Uterus (tissue), 4 donors: ENCODE results near the gene IL17RB. TPM values are rescaled to one million over a fixed set of nuclear protein-coding genes. Genes with fewer than 3 reads are reported as not detected.

Source experiments
- DNase-seq, 2 donors: peaks; one replicate each; pipeline ENCODE4 v3.0.0-alpha.2; 2019 to 2020
- H3K27ac ChIP-seq, 2 donors: fragments of 200-600 bp; sonication (generic); 1 replicate in 1 of 2; 2 replicates in 1 of 2; pipeline ENCODE4 v1.5.1; 2016 to 2018
- H3K27me3 ChIP-seq, 2 donors: fragments of 200-600 bp; sonication (generic); one replicate each; pipeline ENCODE4 v1.5.1; 2018 to 2019; ENCODE audit warnings: control low read depth in 1 of 2
- H3K36me3 ChIP-seq, 2 donors: fragments of 200-600 bp; sonication (generic); one replicate each; pipeline ENCODE4 v1.5.1; 2019; ENCODE audit warnings: control low read depth in 1 of 2
- H3K4me1 ChIP-seq, 2 donors: fragments of 200-600 bp; sonication (generic); one replicate each; pipeline ENCODE4 v1.5.1; 2018 to 2019; ENCODE audit warnings: control low read depth in 1 of 2
- H3K4me3 ChIP-seq, 2 donors: fragments of 200-600 bp; sonication (generic); 1 replicate in 1 of 2; 2 replicates in 1 of 2; pipeline ENCODE4 v1.5.1; 2018 to 2019; ENCODE audit warnings: mild to moderate bottlenecking in 1 of 2
- H3K9me3 ChIP-seq, 2 donors: fragments of 200-600 bp; sonication (generic); one replicate each; pipeline ENCODE4 v1.5.1; 2019; ENCODE audit warnings: control low read depth in 1 of 2
- POLR2A ChIP-seq, 2 donors: fragments of 450-650 bp; IDR thresholded peaks; one replicate each; pipeline ENCODE4 v1.6.1; 2016; ENCODE audit warnings: antibody characterized with exemption in 2 of 2, mild to moderate bottlenecking in 1 of 2, moderate library complexity in 1 of 2
- intact Hi-C: fragments of 100-400 bp; cut with DNase I; formaldehyde crosslinking; loops from one replicate; pipeline ENCODE4 v1.15.1; 2023; ENCODE audit warnings: low total_unique reads
- total RNA-seq, 4 donors: library from RNA; depleted of rRNA in 3 of 4; stranded (reverse); fragments of >200 nt in 3 of 4; gene quantifications; one replicate each; pipeline versions ENCODE4 v1.1.0 to v1.2.4, GENCODE V29; 2014 to 2023
- TF ChIP-seq, protein P1 (sequence below), 4 experiments: fragments of 200-600 bp in 2 of 4; fragments of 450-650 bp in 2 of 4; sonication (generic) in 2 of 4; IDR thresholded peaks; one replicate each; pipeline ENCODE4 v1.5.1; 2016 to 2019; ENCODE audit warnings: antibody characterized with exemption in 4 of 4, mild to moderate bottlenecking in 2 of 4, moderate library complexity in 1 of 4
- donor health status: DM: yes; HTN: yes; CAD: no.

IL17RB gene
- total RNA-seq, 4 donors from 2014 or later, result 1.3 to 4.6 (median 2.8) TPM; not detected in 1

DNA sequence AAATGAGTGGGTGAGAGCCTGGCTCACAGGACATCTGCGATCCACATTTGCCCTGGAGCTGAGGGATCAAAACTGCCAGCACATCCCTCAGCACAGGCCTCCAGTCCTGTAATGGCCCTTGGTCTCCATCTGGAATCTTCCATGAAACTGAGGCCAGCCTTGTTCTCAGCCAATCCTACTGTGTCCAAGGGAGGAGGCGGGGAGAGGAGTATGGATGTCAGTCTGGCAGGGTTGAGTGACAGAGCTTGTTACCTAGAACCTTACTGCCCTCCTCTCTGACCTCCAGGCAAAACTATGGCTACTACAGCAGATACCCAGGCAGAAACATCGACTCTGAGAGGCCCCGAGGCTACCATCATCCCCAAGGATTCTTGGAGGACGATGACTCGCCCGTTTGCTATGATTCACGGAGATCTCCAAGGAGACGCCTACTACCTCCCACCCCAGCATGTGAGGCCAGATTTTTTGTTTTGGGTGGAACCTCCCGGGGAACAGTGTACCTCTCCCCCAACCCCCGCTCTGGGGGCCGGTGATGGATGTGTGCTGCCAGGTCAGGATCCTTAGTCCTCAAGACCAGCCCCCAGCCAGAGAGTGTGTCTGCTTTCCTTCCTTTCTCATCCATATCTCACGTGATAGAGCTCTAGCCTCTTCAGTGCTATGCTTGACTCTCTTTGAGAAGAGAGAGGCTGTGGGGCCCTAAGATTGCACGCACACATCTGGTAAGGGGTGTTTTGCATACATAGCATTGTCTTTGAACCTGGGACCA is 41.5 kb upstream of the IL17RB start:
- DNase-seq, result peak; percentile 28 to 35
- no peaks in the 10 kb centered on the region for H3K4me1 ChIP-seq
- H3K9me3 ChIP-seq, result no peaks in the 10 kb centered on the region
- H3K36me3 ChIP-seq, result no peaks in the 10 kb centered on the region
- no peak overlapping the region for H3K4me3 ChIP-seq
- intact Hi-C loops, result no loop called here
- TF ChIP-seq, protein P1, sequence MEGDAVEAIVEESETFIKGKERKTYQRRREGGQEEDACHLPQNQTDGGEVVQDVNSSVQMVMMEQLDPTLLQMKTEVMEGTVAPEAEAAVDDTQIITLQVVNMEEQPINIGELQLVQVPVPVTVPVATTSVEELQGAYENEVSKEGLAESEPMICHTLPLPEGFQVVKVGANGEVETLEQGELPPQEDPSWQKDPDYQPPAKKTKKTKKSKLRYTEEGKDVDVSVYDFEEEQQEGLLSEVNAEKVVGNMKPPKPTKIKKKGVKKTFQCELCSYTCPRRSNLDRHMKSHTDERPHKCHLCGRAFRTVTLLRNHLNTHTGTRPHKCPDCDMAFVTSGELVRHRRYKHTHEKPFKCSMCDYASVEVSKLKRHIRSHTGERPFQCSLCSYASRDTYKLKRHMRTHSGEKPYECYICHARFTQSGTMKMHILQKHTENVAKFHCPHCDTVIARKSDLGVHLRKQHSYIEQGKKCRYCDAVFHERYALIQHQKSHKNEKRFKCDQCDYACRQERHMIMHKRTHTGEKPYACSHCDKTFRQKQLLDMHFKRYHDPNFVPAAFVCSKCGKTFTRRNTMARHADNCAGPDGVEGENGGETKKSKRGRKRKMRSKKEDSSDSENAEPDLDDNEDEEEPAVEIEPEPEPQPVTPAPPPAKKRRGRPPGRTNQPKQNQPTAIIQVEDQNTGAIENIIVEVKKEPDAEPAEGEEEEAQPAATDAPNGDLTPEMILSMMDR (IDR thresholded peaks at IDR 0.05), result no peak
- TF ChIP-seq POLR2A (IDR thresholded peaks at IDR 0.05), result no peak
- no peaks in the 10 kb centered on the region for H3K27me3 ChIP-seq
- H3K27ac ChIP-seq, result no peak overlapping the region

DNA sequence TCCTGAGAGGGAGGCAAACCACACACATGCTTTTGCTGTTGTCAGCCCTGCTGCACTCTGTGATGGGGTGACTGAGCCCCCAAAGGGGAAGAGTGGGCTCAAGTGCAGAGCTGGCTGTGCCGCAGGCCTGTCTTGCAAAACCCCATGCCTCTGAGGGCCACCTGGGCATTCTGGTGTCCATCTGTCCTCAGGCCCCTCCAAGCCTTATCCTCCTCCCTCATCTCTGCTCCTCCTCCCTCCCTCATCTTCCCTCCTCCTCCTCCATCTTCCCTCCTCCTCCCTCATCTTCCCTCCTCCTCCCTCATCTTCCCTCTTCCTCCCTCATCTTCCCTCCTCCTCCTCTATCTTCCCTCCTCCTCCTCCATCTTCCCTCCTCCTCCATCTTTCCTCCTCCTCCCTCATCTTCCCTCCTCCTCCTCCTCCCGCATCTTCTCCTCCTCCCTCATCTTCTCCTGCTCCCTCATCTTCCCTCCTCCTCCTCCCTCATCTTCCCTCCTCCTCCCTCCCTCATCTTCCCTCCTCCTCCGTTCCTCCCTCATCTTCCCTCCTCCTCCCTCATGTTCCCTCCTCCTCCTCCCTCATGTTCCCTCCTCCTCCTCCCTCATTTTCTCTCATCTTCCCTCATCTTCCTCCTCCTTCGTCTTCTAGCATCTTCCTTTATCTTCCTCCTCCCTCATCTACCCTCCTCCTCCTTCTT is 40.8 kb upstream of the IL17RB start:
- Histone ChIP-seq H3K4me3 (no peak overlapping the region), H3K36me3 (no peaks in the 10 kb centered on the region), H3K9me3 (no peaks in the 10 kb centered on the region), H3K27me3 (no peaks in the 10 kb centered on the region), H3K27ac (no peak overlapping the region), H3K4me1 (no peaks in the 10 kb centered on the region)
- DNase-seq, result no peak
- intact Hi-C loops, result no loop called here
- TF ChIP-seq, protein P1 (IDR thresholded peaks at IDR 0.05), result no peak
- no peak for TF ChIP-seq POLR2A (IDR thresholded peaks at IDR 0.05)

DNA sequence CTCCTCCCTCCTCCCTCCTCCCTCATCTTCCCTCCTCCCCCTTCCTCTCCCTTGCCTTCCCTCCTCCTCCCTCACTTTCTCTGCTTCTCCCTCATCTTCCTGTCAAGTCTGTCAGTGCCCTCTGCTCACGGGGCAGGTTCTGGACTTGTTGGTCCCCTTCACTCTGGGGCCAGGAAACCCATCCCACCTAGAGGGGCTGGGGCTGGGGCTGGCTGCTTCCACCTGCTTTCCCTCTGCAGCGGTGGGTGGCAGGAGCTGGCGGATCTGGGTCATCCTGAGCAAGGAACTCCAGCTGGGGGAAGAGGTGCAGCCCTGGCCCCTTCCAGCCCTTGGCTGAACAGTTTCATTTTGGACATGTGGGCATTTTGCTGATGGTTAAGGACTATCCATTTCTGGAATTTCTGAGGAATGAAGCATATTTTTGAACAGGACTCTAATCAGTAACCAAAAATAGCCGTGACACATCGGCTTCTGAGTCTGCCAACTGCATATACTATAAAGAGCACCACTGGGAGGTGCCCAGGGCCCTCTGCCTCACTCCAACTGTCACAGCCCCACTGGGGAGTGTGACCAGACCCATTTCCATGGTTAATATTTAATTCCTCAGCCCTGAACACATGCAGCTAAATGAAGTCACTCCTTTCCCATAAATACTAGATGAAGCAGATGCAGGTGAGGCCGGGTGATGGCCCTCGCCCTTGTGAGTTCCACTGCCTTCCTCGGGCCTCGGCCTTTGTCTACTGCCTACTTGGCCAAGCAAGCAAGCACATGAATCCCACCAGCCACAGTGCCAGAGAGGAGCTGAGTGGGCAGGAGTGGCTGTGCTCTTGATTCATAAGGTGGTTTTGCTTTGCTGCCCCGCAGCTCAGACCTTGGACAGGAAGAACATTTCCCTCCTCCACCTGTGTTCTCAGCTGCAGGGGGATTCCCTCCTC is 39.9 kb upstream of the IL17RB start:
- H3K27ac ChIP-seq, result peak overlapping the region in 1 of 2 donors; percentile 37

DNA sequence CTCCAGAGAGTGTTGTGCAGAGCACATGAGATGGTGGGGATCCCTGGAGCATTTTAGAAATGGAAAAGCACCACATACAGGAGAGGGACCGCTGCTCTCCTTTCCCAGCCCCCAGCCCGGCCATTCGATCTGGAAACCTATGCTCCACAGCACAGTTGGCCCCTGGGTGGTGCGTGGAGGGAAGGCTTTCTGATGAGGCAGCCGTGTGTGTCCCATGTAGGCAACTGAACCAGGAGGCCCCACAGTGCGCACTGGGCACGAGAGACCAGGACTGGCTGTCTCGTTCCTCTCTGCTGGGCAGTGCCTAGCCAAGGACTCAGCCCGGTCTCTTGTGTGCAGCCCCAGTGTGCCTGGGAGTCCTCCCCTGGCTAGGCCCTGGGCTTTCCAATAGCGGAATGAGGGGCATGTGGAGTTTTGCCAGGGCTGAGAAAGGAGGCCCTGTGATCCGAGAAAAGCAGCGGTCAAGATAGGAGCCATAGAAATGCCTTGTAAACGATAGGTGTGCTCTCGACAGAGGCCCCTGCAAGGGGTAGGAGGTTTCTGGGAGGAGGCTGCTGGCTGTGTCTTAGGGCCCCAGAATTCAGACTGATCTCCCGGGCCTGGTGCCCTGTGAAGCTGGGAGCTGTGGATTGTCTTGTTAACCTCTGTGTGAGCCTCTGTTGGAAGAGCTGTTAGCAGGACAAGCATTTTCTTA is 39.1 kb upstream of the IL17RB start:
- H3K27ac ChIP-seq, result no peak overlapping the region
- TF ChIP-seq, protein P1 (IDR thresholded peaks at IDR 0.05), result no peak
- no peaks in the 10 kb centered on the region for H3K36me3 ChIP-seq
- H3K9me3 ChIP-seq, result no peaks in the 10 kb centered on the region
- intact Hi-C loops, result no loop called here
- no peak overlapping the region for H3K4me3 ChIP-seq
- H3K27me3 ChIP-seq, result no peaks in the 10 kb centered on the region
- DNase-seq, result no peak
- H3K4me1 ChIP-seq, result no peaks in the 10 kb centered on the region

More for the DNA sequence above, 39.9 kb upstream of the IL17RB start:
- no peak overlapping the region for H3K4me3 ChIP-seq
- no peak for DNase-seq
- intact Hi-C loops, result no loop called here
- TF ChIP-seq POLR2A (IDR thresholded peaks at IDR 0.05), result no peak
- TF ChIP-seq, protein P1 (IDR thresholded peaks at IDR 0.05), result no peak
- H3K36me3 ChIP-seq, result no peaks in the 10 kb centered on the region
- H3K27me3 ChIP-seq, result no peaks in the 10 kb centered on the region
- no peaks in the 10 kb centered on the region for H3K4me1 ChIP-seq
- no peaks in the 10 kb centered on the region for H3K9me3 ChIP-seq
